ENCODE data around the gene IGSF3.
"Not testable (repeated sequence)": the region's sequence is repeated elsewhere in the genome, so short reads cannot be mapped to it uniquely, and the experiment has no call there.

IGSF3 gene

DNA sequence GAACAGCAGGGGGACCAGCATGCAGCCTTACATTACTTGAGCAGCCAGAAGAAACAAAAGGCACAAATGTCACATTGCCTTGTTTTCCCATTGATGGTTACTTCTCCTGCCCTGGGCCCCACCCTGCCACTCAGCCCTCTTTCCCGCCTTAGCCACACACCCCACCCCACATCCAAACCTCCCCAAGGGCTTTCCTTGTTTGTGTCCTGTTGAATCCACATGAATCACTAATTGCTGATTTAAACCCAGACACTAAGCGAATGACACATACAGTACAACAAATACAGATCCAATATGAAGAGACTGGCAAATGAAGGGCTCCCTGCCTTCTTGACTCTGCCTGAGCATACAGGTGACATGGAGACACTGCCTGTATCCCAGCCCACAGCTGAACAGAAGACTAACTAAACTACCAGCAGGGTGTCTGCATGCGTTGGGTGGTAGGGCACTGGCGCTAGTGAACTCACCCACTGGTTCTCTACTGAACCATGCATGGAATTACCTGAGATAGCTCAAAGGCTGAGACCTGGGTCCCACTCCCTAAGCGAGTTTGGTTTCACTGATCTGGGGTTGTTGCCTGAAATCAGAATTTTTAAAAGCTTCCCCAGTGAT lies 3.1 kb downstream of the IGSF3 start:
- DNase-seq (ENCODE audit: low read depth, low spot score): no peak

DNA sequence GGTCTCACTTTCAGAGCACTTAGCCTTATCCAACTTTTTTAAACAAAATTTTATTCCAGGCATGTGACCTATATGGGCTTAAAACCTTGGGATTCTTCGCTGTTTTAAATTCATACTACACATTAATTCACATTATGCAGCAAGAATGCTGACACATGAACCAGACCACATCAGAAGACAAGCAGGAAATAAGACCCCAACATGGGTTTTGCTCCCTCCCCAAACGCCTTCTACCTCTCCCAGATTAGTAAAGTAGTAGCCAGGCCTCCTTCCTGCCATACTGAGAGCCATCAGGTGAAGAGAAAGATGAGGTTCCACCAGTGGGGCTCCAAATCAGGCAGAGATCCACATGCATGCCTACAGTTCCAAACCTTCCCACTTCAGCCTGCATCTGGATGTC lies 3.7 kb downstream of the IGSF3 start:
- no peak for DNase-seq (ENCODE audit: low read depth, low spot score)

DNA sequence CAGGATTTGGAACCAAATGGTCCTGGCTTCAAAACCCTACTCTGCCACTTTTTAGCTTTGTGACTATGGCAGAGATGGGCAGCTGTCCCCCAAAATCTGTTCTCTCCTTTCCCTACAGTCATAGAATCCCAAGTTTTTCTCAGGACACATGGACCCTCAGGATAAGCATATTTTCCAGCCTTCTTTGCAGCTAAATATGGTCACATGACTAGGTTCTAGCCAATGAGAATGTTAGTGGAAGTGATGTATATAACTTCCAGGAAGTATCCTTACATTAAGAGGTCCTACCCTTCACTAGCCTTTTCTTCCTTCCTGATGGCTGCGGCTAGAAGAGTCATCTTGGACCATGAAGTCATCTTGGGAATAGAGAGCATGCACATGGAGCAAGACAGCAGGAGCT lies 5.9 kb downstream of the IGSF3 start:
- no peak for DNase-seq (ENCODE audit: low read depth, low spot score)

DNA sequence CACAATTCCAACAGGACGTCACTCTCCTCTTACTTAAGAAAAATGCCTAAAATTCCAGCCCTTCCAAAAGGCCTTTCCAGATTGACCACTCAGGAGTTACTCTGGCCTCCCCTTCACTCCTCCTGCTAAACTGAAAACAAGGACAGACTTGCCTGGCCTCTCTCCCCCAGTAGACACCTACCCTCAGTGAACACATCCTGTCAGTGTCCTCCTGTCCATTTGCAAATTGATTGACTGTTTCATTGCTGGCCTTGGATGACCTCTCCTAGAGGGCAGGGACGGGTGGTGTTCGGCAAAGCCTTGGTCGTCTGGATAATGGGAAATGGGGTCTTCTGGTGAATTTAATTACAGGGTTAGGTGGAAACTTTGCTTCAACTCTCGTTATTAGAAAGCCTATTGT lies 8.9 kb downstream of the IGSF3 start:
- not testable (repeated sequence) for DNase-seq (ENCODE audit: low read depth, low spot score)

DNA sequence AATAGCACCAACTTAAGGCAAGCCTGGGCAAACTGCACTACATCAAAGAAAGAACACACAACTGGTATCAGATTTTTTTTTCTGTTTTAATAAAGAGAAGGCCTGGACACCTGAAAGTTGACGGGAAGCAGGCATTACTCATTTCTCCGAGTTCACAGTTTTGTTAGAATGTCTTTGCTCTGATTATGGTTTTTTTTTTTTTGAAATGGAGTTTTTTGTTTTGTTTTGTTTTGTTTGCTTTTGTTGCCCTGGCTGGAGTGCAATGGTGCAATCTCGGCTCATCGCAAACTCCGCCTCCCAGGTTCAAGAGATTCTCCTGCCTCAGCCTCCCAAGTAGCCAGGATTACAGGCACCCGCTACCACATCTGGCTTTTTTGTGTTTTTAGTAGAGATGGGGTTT lies 9.7 kb downstream of the IGSF3 start:
- not testable (repeated sequence) for DNase-seq (ENCODE audit: low read depth, low spot score)

DNA sequence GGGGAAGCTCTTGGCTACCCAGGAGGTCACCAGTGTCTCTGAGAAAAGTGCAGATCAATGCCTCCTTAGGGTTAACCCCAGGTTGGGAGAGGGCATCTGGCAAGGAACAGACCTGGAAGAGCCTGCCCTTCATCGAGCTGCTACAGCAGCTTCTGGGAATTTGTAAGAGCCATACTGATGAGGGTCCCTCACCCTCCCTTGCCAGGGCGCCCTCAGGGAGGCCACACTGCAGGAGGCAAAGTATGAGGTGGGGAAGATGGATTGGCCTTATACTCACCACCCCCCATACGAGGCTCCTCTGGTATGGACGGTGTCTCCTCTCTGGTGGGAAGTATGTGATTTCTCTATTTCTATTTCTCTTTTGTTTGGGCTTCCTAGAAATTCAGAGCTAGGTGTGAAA lies 13.2 kb downstream of the IGSF3 start:
- no peak for DNase-seq (ENCODE audit: low read depth, low spot score)

DNA sequence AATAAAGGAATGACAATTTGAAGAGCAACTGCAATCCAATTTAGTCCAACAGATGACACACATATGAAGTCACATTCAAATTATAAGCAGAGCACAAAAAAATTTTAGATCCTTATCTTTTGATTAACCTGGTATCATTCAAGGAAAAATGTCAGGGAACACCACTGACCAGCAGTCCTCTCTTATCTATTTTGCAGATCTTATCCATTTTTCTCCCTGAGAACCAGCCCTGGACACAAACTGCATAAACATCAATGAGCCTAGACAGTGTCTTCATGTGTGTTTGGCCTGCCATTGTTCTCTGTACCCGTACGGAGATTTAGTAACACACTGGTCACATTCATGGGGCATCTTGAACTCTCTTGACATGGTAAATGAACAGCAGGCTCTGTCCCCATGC lies 14.9 kb downstream of the IGSF3 start:
- not testable (repeated sequence) for DNase-seq (ENCODE audit: low read depth, low spot score)

DNA sequence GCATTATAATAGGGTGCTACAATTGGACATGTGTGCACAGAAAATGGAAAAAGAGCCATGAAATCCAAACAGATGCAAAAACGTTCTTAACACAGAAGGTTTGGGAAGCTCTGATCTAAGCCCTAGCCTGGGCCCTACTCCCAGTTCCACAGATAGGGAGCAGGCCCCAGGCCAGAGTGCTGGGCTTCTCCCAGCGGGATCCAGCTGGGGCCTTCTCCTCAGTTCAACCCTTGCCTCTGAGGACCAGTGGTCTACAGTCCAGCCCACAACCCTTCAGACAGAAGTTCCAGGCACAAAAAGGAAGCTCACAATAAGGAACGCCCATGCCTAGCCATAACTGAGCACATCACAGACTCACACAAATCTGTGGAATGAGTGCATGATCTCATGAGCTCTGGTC lies 16.8 kb downstream of the IGSF3 start:
- not testable (repeated sequence) for DNase-seq (ENCODE audit: low read depth, low spot score)

DNA sequence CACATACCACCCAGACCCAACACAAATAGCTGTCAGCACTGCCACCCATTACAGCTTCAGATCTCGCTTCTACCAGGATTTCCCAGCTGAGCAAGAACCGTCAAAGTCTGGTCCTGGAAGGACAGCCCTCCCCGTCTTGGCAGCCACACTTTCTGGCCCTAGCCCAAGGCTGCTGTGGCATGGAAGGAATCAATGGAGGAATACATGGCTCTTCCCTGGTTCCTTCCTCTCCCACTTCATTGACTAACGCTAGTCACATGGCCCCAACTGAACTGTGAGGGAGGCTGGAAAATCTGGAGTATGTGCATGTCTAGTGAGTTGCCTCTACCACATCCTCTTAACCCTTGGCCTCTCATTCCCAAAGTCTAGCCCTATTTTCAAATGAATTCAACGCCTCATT lies 18.5 kb downstream of the IGSF3 start:
- DNase-seq (ENCODE audit: low read depth, low spot score): not testable (repeated sequence)

DNA sequence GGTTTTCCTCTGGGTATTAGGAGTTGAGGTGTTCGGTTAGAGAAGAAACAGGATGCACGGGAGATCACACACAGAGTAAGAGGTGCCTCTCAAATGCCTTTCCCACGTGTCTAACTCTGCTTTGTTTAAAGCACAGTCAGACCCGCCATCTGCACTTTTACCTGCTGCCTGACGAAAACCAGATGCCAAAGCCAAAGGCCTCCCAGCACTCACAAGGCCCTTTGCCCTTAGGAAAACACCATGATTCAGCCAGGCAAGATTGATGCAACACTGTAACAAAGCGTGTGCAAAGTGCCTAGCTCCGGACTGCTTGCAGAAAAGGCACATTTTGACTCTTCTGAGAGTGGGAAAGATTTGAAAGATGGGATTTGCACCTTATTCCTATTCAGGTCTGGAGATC lies 19.2 kb downstream of the IGSF3 start:
- DNase-seq (ENCODE audit: low read depth, low spot score): not testable (repeated sequence)

DNA sequence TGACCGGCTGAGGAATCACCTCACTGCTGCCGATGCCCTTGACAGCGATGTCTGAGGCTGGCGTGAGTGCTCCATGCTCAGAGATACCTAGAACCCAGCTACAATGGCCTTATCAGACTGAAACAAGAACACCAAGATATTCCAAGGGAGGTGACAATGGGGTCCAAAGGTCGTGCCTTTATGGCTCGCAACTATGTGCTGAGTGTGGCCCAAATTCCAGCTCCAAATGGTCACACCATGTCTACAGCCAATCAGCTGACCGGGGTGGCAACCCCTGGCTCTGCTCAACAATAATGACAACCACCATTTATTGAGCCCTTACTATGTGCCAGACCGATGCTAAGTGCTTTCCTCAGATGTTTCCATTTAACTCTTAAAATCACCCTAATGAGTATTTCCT lies 20.3 kb downstream of the IGSF3 start:
- DNase-seq (ENCODE audit: low read depth, low spot score): not testable (repeated sequence)

DNA sequence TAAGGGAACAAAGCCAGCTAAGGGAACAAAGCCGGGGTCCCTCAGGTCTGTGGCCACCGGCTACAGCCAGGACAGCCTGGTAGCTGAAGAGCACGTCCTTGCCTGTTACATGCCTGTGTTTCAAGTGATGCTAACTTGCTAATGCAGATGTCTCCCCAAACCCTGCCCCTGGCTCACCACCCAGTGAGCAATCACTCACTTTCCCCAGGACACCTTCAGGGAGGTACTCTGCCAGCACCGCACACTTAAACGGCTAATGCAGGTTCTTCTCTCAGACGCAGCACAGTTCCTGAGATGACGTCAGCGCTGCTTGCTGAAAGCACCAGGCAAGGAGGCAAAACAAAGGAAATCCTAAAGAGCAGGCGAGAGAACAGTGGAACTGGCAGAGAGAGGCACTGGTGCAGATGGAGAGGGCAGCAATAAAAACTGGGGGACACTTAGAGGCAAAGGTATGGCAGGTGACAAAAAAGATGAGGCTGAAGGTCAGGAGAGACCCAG lies 20.8 kb downstream of the IGSF3 start:
- not testable (repeated sequence) for DNase-seq (ENCODE audit: low read depth, low spot score)

DNA sequence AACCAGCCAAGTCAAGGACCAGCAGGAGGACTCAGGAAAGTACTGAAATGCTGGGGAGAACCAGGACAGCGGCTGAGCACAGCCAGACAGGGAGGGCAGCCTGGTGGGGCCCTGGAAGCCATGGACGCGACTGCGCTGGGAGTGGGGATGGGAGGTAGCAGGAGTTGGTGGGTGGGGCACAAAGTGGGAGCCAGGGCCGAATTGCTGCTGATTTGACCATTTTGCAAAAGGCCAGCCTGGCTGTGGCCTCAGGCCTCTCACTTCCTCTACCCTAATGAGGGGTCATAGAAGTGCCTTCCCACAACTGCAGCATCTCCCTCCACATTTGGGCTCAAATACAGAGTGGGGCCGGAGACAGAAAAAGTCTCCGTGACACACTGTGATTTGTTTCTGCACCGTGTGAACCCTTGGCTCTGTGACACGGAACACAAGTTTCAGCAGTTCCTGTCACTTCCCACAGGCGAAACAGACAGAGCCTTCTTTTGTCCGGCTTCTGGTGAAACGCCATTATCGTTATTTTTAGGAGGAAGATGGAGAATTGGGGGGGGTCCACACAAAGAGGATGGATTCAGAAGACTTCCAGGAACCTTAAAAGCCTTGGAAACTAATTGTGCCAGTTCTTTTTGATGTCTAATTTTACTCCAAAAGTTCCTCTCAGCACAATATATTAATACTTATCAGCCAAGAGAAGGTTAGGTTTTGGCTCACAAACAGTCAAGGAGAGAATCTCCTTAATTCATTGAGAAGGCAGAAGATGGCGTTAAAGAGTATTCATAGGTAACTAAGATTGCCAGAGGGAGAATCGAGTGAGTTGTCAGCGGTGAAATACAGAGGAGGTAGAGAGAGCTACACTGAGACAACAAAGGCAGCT lies 21.5 kb downstream of the IGSF3 start:
- DNase-seq (ENCODE audit: low read depth, low spot score): not testable (repeated sequence)

DNA sequence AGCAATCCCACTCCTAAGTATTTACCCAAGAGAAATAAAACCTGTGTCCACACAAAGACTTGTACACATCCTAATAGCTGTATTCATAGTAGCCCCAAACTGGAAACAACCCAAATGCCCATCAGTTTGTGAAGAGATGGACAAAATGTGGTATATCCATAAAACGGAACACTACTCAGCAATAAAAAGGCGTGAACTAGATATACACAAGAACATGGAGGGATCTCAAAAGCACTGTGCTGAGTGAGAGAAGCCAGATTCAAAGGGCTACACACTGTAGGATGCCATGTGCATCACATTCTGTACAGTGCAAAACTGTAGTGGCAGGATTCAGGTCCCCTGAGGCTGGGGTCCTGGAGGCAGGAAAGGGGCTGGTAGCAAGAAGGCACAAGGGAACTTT lies 22.5 kb downstream of the IGSF3 start:
- not testable (repeated sequence) for DNase-seq (ENCODE audit: low read depth, low spot score)

DNA sequence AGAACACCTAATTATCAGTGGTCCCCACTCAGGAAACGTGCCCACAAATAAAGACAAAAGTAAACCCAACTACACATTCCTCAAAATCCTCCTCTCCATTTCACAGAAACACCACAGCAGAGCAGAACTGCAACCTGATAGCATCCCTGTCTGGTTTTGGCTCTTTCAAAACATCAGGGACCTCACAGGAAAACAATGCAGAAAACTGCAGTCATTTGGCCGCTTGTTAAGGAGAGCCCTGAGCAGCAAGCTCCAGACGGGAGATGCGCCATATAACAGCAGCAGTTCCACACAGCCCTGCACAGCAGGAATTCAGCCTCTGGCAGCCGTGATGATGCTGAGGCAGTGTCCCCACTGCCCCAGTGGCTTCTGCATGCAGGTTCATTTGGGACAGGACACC lies 23.4 kb downstream of the IGSF3 start:
- not testable (repeated sequence) for DNase-seq (ENCODE audit: low read depth, low spot score)

DNA sequence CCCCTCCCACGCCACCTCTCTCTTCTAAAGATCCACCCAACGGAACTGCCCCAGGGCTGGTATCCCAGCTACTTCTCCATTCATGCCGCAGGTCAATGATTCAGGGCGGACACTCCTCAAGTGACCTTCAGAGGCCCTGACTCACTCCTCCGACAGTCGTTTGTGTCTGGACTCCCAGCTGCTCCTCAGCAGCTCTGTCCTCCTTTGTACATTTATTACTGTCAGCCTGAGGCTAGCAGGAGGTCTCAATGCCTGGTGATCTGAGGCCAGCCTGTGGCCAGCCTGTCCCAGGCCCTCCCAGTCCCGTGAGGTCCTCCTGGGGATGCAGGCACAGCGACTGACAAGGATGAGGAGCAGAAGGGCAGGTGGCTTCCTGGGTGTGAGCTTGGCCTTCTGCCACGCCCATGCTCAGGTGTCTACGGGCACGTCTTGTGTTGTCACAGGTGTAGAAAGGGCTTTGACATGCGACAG lies 24.2 kb downstream of the IGSF3 start:
- not testable (repeated sequence) for DNase-seq (ENCODE audit: low read depth, low spot score)

DNA sequence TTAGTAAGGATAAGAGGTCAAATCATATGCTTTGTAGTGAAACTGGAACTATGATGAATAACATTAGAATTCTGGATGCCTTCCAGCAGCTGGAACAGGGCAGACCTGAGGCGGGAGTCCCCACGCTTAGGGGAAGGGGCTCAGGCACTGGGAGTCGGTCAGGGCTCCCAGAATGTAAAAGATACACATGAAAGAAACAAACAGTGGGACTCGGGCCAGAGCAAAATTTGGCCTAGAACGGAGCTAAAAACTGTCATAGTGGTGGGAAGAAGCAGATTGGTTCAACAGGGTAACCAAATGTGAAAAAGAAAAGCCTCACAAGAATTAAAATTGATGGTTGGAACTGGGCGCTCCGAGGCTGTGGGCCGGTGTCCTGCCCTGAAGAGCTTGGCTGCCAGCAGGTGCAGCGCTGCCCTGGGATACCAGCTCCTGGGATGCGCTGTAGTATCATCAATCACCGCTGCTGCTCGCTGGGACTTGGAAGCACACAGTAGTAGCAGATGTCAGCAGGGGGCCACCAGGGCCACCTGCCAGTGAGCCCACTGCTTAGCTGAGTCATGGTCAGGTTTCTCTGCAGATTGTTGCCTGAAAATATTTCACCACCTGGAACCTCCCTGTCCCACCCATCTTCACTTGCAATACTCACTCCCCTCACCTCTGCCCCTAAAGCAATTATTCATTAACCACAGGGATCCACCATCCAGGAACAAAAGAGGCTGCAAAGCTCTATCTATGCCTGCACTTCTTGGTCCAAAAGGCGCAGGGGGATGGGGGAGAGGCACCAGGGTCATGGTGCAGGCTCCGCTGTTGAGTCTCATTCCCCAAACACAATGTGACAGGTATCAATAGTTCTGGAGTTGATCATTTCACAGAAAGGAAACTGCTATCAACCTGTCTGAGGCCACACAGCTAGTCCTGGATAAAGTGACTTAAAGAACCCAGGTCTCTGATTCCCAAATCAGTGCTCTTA lies 24.9 kb downstream of the IGSF3 start:
- not testable (repeated sequence) for DNase-seq (ENCODE audit: low read depth, low spot score)

DNA sequence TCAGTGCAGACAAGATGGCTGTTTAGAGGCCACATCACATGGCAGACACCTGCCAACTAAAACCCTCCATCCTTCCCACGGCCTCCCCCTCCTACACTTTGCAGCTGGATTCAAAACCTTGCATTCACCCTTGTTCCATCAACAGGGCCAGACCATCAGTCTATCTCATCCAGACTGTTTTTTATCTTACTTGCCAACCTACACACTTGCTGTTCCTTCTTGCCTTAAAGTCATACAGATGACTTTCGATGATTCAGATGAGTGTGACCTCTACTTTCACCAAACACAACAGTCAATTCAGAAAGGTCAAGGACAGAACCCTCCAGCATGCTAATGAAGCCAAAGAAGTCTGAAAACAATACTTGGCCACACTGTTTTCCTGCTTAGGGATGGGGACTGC lies 29.9 kb downstream of the IGSF3 start:
- DNase-seq (ENCODE audit: low read depth, low spot score): not testable (repeated sequence)

DNA sequence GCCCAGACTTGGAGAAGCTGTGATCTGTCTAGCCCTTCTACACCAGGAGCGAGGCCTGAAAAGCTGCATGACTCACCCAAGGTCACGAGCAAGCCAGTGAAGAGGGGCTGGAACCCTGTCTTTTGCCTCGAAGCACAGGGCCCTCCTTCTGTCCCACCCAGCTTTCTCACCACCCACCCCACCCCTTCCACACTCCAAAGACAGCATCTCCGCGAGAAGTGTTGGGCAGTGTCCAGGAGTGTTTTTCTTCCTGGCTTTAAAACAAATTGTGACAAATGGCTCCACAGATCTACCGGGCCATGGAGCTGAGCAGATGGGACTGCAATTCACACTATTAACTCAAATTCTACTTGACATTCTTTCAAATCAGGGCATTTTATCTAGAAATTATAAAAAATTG lies 30.9 kb downstream of the IGSF3 start:
- not testable (repeated sequence) for DNase-seq (ENCODE audit: low read depth, low spot score)

DNA sequence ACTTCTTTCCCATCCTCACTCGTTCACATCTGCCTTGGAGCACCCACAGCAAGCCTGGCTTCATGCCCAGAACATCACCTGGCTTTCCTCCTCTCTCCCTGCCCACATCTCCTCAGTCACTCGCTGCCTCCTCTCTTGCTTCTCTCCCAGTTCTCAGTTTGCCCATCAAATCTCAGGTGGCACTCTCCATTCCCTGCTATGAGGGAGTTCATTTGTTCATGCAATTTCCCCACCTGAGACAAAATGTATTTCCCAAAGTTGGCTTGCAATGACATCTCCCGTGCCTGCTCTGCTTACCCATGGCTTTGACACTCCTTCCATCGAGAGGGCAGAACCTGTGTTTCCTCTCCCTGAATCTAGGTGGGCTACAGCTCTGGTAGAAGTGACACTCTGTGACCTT lies 33.1 kb downstream of the IGSF3 start:
- DNase-seq (ENCODE audit: low read depth, low spot score): not testable (repeated sequence)
